ENCODE measurements around the gene F10. TPM values are rescaled to one million over a fixed set of nuclear protein-coding genes. Genes with fewer than 3 reads are reported as not detected.

The F10 gene
- total RNA-seq, 2 donors from 2014 or later: 18.7 to 32.4 TPM

DNA sequence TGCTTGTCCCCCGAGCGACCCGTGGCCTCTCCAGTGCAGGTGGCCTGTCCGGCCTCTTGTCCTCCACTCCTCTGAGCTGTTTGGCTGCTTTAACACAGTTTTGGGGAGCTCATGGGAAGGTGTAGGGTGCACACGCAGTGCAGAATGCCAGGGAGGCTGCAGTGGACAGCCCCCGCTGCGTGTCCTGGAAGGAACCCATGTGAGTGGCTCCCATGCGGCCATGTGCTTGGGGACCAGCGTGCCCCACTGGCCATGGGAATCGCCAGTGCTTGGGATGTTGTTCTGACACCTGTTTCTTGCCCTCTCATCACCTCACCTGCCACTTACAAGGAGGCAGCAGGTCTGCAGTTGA is 39.6 kb upstream of the F10 start:
- Mint-ChIP-seq H3K4me3 (no peak overlapping the region), H3K27ac (no peak overlapping the region), H3K9me3 (no peaks in the 10 kb centered on the region), H3K4me1 (no peaks in the 10 kb centered on the region), H3K36me3 (ENCODE audit: low read depth) (peaks cover 12% of the 10 kb centered on the region), H3K27me3 (ENCODE audit: insufficient read depth) (no peaks in the 10 kb centered on the region)
- no peak overlapping the region for H3K27ac ChIP-seq (ENCODE audit: low read depth, low read length)
- no peak for DNase-seq
- TF ChIP-seq, protein P1, sequence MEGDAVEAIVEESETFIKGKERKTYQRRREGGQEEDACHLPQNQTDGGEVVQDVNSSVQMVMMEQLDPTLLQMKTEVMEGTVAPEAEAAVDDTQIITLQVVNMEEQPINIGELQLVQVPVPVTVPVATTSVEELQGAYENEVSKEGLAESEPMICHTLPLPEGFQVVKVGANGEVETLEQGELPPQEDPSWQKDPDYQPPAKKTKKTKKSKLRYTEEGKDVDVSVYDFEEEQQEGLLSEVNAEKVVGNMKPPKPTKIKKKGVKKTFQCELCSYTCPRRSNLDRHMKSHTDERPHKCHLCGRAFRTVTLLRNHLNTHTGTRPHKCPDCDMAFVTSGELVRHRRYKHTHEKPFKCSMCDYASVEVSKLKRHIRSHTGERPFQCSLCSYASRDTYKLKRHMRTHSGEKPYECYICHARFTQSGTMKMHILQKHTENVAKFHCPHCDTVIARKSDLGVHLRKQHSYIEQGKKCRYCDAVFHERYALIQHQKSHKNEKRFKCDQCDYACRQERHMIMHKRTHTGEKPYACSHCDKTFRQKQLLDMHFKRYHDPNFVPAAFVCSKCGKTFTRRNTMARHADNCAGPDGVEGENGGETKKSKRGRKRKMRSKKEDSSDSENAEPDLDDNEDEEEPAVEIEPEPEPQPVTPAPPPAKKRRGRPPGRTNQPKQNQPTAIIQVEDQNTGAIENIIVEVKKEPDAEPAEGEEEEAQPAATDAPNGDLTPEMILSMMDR (conservative IDR thresholded peaks at IDR 0.05): no peak
- H3K36me3 ChIP-seq (ENCODE audit: control insufficient read depth, insufficient read depth, low read length): no peaks in the 10 kb centered on the region
- H3K9ac ChIP-seq (ENCODE audit: extremely low read depth, low read length, poor library complexity, severe bottlenecking): no peak overlapping the region
- H3K9me3 ChIP-seq (ENCODE audit: control insufficient read depth, low read length): no peaks in the 10 kb centered on the region
- no peaks in the 10 kb centered on the region for H3K27me3 ChIP-seq (ENCODE audit: control insufficient read depth, insufficient read depth, low read length, poor library complexity, severe bottlenecking)
- no peaks in the 10 kb centered on the region for H3K4me1 ChIP-seq (ENCODE audit: control insufficient read depth, insufficient read depth, low read length)
- no peak overlapping the region for H3K4me3 ChIP-seq (ENCODE audit: low read length)
- WGBS, 2 experiments (ENCODE audit: insufficient coverage in 1 of 2, insufficient read length in 1 of 2): 89% methylated on average over 10 of the region's 10 CpGs

DNA sequence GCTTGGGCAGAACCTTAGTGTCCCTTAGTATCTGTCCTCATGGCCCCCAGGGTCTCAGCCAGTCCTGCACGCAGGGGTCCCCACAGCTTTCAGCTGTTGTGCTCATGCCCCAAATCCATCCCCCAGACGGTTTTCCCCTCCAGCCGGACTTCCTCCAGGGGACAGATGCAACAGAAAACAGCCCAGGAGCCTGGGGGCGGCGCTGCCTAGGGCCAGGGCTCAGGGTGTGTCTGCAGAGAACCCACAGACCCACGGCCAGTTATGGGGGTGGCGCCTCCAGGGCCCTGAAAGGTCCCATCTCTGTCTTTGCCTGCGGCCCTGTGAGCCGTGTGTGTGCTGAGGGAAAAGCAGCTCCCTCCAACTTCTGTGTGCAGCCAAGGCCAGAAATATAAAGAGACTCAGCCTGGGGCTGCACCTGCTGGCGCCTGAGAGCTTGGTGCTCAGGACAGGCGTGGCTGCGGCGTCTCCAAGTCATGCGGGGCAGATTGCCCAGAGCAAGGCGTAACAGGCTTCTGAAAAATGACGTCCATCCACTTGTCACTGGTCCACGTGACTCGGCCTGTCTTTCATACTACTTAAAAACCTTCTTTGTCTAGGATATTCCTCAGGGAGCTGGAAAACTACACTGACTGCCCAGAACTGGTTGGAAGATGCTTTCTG is 39.1 kb upstream of the F10 start:
- H3K36me3 Mint-ChIP-seq (ENCODE audit: low read depth): peaks cover 10% of the 10 kb centered on the region
- H3K4me3 Mint-ChIP-seq: no peak overlapping the region
- H3K27ac Mint-ChIP-seq: no peak overlapping the region
- H3K4me1 Mint-ChIP-seq: no peaks in the 10 kb centered on the region
- Histone ChIP-seq H3K27me3 (ENCODE audit: control insufficient read depth, insufficient read depth, low read length, poor library complexity, severe bottlenecking) (no peaks in the 10 kb centered on the region), H3K27ac (ENCODE audit: low read depth, low read length) (no peak overlapping the region), H3K4me1 (ENCODE audit: control insufficient read depth, insufficient read depth, low read length) (no peaks in the 10 kb centered on the region), H3K36me3 (ENCODE audit: control insufficient read depth, insufficient read depth, low read length) (no peaks in the 10 kb centered on the region), H3K4me3 (ENCODE audit: low read length) (no peak overlapping the region), H3K9me3 (ENCODE audit: control insufficient read depth, low read length) (no peaks in the 10 kb centered on the region), H3K9ac (ENCODE audit: extremely low read depth, low read length, poor library complexity, severe bottlenecking) (no peak overlapping the region)
- TF ChIP-seq, protein P1 (conservative IDR thresholded peaks at IDR 0.05): no peak
- WGBS, 2 experiments (ENCODE audit: insufficient coverage in 1 of 2, insufficient read length in 1 of 2): 88 to 89% methylated on average over 12 to 18 of the region's 18 CpGs
- H3K27me3 Mint-ChIP-seq (ENCODE audit: insufficient read depth): no peaks in the 10 kb centered on the region
- DNase-seq: no peak
- no peaks in the 10 kb centered on the region for H3K9me3 Mint-ChIP-seq

DNA sequence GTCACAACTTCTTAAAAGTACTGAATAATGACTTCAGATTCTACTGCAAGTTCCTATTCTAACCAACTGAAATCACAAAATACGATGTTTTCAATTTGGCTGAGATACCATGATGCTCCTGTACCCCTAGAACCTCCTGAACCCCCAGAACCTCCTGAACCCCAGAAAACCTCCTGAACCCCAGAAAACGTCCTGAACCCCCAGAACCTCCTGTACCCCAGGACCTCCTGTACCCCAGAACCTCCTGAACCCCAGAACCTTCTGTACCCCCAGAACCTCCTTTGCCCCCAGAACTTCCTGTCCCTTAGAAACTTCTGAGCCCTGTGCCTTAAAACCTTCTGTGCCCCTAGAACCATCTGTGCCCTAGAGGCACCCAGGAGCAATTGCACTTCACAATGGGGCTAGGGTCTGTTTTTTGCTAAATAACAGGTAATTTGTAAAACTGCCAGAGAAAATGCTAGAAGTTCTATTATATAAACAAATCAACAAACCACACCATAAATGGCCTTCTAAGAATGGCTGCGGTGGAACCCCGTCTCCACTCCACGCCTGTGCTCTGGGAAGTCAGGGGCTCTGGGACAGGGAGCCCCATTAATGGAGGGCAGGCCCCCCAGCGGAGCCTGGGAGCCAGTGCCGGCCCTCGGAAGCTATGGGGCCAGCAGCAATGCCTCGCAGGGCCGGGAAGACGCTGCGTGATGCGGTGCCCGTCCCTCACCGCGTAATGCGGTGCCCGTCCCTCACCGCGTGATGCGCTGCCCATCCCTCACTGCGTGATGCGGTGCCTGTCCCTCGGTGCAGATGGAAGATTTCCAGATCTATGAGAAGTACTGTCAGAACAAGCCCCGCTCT is 38.3 kb upstream of the F10 start:
- H3K9ac ChIP-seq (ENCODE audit: extremely low read depth, low read length, poor library complexity, severe bottlenecking): no peak overlapping the region
- no peaks in the 10 kb centered on the region for H3K9me3 ChIP-seq (ENCODE audit: control insufficient read depth, low read length)
- H3K27ac ChIP-seq (ENCODE audit: low read depth, low read length): no peak overlapping the region
- Mint-ChIP-seq H3K36me3 (ENCODE audit: low read depth) (peaks cover 15% of the 10 kb centered on the region), H3K9me3 (no peaks in the 10 kb centered on the region), H3K4me1 (no peaks in the 10 kb centered on the region), H3K4me3 (no peak overlapping the region), H3K27me3 (ENCODE audit: insufficient read depth) (no peaks in the 10 kb centered on the region), H3K27ac (no peak overlapping the region)
- H3K4me1 ChIP-seq (ENCODE audit: control insufficient read depth, insufficient read depth, low read length): no peaks in the 10 kb centered on the region
- DNase-seq: no peak
- H3K36me3 ChIP-seq (ENCODE audit: control insufficient read depth, insufficient read depth, low read length): no peaks in the 10 kb centered on the region
- TF ChIP-seq, protein P1 (conservative IDR thresholded peaks at IDR 0.05): peak; percentile 63
- 94 to 96% methylated on average over 23 to 25 of the region's 25 CpGs for WGBS, 2 experiments (ENCODE audit: insufficient coverage in 1 of 2, insufficient read length in 1 of 2)
- no peaks in the 10 kb centered on the region for H3K27me3 ChIP-seq (ENCODE audit: control insufficient read depth, insufficient read depth, low read length, poor library complexity, severe bottlenecking)
- H3K4me3 ChIP-seq (ENCODE audit: low read length): no peak overlapping the region
